Embryonic facial prominence (tissue), 1 donor: Measurements from ENCODE around the gene INPP5J.
"Not testable (repeated sequence)": the region's sequence is repeated elsewhere in the genome, so short reads cannot be mapped to it uniquely, and the experiment has no call there.

Experiments
- DNase-seq: peaks from one replicate; pipeline ENCODE4 v3.0.0-alpha.2; 2016; ENCODE audit errors: extremely low spot score

The INPP5J gene

GRCh38 chr22:31150615-31151014 lies 27.8 kb downstream of the INPP5J start:
- DNase-seq = no peak

- no peak for DNase-seq
Observed at GRCh38 chr22:31151872-31152271, 29.1 kb downstream of the INPP5J start.

- DNase-seq = no peak
Observed at GRCh38 chr22:31153357-31153756, 30.6 kb downstream of the INPP5J start.

GRCh38 chr22:31154975-31155374 lies 32.2 kb downstream of the INPP5J start:
- DNase-seq = no peak

GRCh38 chr22:31155422-31155821 lies 32.7 kb downstream of the INPP5J start:
- DNase-seq = no peak

GRCh38 chr22:31160328-31160978 lies 37.7 kb downstream of the INPP5J start:
- no peak for DNase-seq

- no peak for DNase-seq
Observed at GRCh38 chr22:31161386-31161785, 38.6 kb downstream of the INPP5J start.

- no peak for DNase-seq
Observed at GRCh38 chr22:31162015-31162765, 39.4 kb downstream of the INPP5J start.

GRCh38 chr22:31170971-31171370 lies 48.2 kb downstream of the INPP5J start:
- DNase-seq = no peak

GRCh38 chr22:31171734-31172133 lies 49.0 kb downstream of the INPP5J start:
- not testable (repeated sequence) for DNase-seq

- DNase-seq = no peak
Observed at GRCh38 chr22:31173386-31174145, 50.8 kb downstream of the INPP5J start.

- no peak for DNase-seq
Observed at GRCh38 chr22:31176923-31177322, 54.2 kb downstream of the INPP5J start.

GRCh38 chr22:31177420-31178162 lies 54.8 kb downstream of the INPP5J start:
- DNase-seq = no peak

- DNase-seq = no peak
Observed at GRCh38 chr22:31178859-31179258, 56.1 kb downstream of the INPP5J start.

GRCh38 chr22:31179345-31179744 lies 56.6 kb downstream of the INPP5J start:
- DNase-seq = no peak

- DNase-seq = no peak
Observed at GRCh38 chr22:31184015-31184414, 61.2 kb downstream of the INPP5J start.
